NCI-H1092 treated with DMSO at 0.1 percent for 48 hours (cell line): ENCODE measurements around the gene ZSCAN22.
"Not testable (repeated sequence)": the region's sequence is repeated elsewhere in the genome, so short reads cannot be mapped to it uniquely, and the experiment has no call there.

Source experiments
- DNase-seq: peaks from one replicate; lab custom pipeline; 2025; lab: John Stamatoyannopoulos, UW

ZSCAN22 gene

DNA sequence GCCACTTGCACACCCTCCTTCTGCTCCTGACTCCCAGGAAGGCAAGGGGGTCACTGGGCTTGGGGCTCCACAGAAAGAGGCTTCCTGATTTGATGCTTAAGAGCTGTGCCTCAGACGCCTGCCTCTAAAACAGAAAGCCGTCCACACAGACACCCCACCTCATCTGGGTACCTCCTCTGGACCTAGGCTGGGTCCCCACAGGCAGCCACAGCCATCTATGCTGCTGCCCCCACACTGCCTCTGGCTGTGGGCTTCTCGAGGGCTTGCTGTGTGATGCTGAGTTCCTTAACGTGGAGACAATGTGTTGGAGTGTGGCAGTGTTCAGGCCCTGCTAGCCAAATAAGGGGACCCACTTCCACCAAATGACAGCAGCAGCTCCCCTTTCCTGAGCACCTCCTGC lies 8.5 kb upstream of the ZSCAN22 start:
- no peak for DNase-seq

DNA sequence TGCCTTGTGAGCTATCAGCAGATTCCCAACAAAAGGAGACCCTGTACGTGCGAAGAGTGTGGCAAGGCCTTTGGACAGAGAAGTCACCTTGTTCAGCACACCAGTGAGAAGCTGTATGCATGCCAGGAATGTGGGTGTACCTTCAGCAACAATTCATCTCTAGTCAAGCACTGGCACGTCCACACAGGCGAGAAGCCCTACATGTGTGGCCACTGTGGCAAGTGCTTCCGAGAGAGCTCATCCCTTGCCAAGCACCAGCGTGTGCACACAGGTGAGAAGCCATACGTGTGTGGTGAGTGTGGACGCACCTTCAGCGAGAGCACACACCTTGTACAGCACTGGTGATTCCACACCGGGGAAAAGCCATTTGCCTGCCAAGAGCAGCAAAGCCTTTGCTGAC lies 7.6 kb upstream of the ZSCAN22 start:
- no peak for DNase-seq

DNA sequence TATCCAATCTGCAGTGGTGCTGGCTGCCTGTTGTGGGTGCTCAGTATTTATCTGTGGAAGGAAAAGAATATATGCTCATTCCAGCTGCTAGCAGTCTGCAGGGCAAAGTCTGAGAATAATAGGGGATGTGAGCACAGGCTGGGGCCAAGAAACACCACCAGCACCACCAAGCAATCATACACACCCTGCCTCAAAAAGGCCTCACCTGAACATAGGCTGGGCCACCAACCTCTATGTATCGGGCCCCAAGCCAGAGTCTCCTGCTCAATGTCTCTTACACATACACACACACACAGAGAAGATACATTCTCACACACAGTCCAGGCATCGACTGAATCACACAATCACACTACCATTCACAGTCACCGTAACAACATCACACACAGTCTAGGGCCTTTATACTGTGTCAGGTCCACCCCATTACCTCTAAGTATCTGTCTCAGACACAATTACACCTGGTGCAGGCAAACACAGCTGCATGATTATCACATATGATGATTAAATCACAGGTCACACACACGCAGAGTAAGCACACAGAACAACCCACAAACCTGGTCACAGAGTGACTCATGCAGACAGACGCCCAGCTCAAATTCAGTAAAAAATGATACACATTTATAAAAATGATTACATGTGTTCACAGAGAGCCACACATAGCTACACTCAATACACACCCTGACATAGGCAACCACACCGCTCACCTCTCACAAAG lies 1.3 kb upstream of the ZSCAN22 start:
- no peak for DNase-seq

DNA sequence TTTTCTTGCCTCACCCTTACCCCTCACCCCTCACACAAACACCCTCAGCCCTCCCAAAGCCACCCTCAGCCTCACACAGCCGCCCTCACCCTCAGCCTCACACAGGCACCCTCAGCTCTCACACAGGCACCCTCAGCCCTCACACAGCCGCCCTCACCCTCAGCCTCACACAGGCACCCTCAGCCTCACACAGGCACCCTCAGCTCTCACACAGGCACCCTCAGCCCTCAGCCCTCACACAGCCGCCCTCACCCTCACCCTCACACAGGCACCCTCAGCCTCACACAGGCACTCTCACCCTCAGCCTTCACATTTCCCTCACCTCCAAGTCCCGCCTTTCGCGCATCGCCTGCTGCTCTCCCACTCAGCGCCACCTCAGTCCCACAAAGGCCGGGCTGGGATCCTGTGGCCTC lies 287 bp upstream of the ZSCAN22 start:
- no peak for DNase-seq

DNA sequence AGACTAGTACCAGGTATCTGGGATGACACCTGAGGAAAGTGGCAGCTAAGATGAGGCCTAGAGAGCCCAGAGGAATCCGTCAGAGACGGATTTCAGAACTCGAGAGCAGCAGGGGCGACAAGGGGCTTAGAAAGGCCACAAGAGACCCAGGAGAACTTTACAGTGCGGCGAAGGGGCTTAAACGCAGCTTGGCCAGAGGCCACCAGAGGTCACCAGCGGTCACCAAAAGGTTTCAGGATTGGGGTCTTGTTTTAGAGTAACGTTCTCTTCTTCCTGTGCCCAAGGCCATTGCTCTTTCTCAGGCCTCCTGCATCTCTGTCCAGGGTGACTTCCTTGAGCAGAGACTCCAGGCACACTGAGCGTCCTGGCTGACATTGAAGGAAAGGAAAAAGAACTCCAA lies 2.2 kb downstream of the ZSCAN22 start:
- no peak for DNase-seq

DNA sequence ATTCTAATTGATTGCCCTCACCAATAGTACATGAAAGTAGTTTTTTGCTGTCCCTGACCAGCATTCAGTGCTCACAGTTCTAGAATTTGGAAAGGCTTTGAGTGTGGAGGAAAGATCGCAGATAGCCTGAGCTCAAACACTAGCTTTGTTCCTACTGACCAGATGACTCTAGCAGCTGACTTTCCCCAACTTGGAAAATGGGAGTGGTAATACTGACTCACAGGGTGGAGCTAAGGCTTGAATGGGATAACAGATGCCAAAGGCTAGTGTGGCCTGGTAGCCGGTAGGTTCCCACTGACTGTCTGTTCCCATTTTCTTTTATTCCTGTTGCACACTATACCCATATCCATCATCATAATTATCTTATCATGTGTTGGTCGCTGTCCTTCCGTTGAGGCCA lies 3.7 kb downstream of the ZSCAN22 start:
- DNase-seq, result no peak

DNA sequence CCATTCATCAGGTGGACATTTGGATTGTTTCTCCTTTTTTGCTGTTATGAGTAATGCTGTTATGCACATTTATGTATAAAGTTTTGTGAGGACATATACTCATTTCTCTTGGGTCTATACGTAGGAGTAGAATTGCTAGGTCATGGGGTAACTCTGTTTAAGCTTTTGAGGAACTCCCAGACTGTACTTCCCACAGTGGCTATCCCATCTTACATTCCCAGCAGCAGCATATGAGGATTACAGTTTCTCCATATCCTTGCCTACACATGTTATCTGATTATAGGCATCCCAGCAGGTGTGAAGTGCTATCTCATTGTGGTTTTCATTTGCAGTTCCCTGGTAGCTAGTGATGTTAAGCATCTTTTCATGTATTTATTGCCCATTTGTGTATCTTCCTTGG lies 5.9 kb downstream of the ZSCAN22 start:
- DNase-seq, result no peak

DNA sequence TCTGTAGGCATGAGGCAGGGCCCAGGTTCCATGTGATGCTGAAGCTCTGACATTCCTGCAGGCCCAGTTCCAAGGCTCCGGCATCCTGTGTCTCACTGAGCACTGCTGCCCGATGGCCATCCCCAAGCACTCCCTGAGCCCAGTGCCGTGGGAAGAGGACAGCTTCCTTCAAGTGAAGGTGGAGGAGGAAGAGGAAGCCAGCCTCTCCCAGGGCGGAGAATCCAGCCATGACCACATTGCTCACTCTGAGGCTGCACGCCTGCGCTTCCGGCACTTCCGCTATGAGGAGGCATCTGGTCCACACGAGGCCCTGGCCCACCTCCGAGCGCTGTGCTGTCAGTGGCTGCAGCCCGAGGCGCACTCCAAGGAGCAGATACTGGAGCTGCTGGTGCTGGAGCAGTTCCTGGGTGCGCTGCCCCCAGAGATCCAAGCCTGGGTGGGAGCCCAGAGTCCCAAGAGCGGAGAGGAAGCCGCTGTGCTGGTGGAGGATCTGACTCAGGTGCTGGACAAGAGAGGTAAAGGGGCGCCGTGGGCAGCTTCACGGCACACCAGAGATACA lies 8.0 kb downstream of the ZSCAN22 start:
- DNase-seq, result no peak

DNA sequence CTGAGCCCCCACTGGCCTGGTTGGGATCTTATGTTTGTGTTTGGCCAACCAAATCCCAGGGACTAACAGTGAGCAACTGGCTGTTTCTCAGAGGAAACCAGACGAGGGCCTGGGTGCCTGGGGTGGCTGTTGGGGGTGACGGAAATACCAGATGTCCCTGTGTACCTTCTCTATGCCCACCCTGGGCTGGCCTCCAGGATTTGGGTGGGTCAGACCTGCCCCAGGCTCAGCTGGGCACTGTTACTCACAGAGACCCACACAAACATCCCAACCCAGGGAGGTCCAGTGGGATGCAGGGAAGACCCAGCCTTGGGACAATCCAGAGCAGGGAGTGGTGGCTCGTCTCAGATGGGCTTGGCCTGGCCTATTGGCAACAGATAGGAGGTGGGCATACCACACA lies 8.8 kb downstream of the ZSCAN22 start:
- no peak for DNase-seq

DNA sequence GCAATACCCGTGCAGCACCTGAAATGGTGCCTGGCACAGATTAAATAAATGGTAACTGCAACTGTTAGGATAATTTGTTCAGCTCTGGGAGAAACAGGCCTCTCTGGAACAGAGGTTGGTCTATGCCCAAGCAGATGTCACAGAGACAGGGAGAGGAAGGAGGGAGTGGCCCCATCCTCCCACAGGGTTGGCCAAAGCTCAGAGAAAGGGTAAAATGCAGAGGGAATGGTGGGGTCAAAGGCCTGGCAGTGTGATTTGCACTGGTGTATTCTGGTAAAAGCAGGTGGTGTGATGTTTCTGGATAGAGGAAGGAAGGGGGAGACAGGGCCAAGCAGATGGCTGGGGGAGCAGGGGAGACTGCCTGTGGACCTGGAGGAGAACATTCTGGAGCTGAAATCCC lies 9.4 kb downstream of the ZSCAN22 start:
- no peak for DNase-seq

DNA sequence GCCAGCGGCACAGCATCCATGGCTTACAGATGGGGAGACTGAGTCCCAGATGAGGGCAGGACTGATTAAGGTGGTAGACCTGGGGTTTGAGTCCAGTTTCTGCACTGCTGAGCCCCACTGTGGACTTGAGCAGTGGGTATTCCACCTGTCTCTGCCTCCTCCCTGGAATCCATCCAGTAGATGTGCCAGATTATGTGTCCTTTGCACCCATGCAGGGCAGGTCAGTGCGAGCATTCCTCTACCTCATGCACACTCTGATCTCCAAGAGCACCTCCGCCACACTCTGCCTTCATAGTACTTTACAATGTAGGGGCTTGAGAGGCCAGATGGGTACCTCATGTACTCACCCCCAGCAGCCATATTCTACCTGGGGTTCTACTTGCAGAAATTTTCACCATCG lies 10.0 kb downstream of the ZSCAN22 start:
- no peak for DNase-seq

DNA sequence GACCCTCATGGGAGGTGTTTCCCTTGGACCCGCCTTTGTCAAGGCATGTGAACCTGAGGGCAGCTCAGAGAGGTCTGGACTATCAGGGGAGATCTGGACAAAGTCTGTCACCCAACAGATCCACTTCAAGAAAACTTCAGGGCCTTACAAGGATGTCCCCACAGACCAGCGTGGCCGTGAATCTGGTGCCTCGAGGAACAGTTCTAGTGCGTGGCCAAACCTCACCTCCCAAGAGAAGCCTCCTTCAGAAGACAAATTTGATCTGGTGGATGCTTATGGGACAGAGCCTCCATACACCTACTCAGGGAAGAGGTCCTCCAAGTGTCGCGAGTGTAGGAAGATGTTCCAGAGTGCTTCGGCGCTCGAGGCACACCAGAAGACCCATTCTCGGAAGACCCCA lies 11.5 kb downstream of the ZSCAN22 start:
- no peak for DNase-seq

DNA sequence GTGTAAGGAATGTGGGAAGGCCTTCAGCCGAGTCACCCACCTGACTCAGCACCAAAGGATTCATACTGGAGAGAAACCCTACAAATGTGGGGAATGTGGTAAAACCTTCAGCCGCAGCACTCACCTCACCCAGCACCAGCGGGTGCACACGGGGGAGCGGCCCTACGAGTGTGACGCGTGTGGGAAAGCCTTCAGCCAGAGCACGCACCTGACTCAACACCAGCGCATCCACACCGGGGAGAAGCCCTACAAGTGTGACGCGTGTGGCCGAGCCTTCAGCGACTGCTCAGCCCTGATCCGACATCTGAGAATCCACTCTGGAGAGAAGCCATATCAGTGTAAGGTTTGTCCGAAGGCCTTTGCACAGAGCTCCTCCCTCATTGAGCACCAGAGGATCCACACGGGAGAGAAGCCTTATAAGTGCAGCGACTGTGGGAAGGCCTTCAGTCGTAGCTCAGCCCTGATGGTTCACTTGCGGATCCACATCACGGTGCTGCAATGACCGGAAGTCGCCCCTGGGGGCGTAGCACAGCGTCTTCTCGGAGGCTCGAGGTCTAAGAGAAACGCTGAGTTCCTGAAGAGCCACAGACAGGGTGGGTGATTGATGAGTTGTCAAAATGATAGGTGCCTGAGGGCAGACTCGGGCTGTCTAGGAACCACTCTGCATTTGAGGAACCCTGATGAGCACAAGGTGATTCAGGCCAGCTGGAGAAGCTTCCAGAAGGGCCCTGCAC lies 12.2 kb downstream of the ZSCAN22 start:
- DNase-seq, result no peak

DNA sequence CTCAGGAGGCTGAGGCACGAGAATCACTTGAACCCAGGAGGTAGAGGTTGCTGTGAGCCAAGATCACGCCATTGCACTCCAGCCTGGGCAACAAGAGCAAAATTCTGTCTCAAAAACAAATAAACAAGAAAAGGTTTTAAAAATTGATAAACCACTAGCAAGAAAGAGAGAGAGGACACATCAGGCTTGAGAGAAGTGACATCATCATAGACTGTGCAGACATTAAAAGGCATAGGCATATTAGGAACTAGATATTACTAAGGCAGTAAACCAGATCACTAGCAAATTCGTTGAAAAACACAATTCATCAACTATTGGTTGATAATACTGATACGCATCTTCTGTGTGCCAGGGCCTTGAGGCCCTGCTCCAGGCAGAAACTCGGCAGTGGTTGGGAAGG lies 18.8 kb downstream of the ZSCAN22 start:
- no peak for DNase-seq

DNA sequence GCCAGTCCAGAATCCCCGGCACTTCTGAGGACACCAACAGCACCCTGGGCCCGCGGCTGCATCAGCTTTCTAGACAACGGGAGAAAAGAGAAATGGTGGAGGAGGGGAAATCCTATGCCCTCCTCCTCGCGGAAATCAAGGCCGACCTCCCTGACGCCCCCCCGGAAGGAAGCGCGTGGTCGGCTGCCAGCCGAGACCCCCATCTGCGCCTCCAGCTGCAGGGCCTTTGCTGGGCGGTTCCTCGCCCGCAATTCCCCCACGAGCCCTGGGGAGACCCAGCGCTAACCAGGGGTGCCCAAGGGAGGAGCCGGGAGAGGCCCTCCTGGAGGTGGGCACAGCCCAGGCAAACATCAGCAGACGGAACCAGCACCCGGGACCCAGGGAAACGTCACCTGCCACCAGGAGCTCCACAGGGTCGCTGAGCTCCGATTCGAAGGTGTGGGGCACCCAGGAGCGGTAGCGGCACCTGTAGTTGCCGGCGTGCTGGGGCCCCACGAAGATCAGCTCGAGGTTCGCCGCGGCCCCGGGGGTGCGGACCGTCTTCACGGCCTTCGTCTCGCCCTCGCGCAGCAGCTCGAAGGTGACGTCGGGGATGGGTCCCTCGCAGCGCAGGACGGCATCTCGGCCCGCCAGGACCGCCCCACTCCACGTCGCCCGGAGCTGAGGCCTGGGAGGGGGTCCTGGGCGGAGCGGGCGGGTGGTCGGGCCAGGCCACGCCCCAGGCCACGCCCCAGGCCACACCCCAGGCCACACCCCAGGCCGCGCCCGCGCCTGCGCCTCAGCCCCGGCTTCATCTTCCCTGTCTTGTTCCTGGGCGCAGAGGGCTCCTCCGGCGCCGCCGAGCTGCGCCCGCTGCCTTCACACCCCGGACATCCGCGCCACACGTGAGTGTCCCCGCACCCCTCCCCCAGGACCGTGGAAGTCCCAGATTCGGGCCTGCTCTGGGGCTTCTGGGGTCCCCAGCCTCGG lies 20.5 kb downstream of the ZSCAN22 start:
- DNase-seq, result peak; percentile 41

DNA sequence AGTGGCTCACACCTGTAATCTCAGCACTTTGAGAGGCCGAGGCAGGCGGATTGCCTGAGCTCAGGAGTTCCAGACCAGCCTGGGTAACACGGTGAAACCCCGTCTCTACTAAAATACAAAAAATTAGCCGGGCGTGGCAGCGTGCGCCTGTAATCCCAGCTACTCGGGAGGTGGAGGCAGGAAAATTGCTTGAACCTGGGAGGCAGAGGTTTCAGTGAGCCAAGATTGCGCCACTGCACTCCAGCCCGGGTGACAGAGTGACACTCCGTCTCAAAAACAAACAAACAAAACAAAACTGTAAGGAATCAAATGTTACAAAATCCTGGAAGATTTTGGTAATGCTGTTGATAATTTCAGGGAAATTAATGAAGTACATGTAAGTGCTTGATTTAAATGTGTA lies 21.3 kb downstream of the ZSCAN22 start:
- DNase-seq, result not testable (repeated sequence)

DNA sequence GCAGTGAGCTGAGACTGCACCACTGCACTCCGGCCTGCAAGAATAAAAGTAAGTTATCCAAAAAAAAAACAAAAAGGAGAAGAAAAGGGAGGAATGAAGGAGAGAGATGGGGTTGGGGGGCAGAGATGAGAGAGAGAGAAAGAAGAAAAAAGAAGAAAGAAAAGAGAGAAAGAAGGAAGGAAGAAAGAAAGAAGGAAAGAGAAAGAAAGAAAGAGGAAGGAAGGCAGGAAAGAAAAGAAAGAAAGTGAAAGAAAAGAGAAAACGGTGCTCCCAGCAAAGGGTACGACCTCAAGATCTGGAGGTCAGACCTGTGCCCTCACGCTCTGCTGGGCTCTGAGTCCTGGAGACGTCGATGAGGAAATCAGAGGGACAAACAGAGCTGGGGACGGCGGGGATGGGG lies 22.8 kb downstream of the ZSCAN22 start:
- DNase-seq, result no peak

DNA sequence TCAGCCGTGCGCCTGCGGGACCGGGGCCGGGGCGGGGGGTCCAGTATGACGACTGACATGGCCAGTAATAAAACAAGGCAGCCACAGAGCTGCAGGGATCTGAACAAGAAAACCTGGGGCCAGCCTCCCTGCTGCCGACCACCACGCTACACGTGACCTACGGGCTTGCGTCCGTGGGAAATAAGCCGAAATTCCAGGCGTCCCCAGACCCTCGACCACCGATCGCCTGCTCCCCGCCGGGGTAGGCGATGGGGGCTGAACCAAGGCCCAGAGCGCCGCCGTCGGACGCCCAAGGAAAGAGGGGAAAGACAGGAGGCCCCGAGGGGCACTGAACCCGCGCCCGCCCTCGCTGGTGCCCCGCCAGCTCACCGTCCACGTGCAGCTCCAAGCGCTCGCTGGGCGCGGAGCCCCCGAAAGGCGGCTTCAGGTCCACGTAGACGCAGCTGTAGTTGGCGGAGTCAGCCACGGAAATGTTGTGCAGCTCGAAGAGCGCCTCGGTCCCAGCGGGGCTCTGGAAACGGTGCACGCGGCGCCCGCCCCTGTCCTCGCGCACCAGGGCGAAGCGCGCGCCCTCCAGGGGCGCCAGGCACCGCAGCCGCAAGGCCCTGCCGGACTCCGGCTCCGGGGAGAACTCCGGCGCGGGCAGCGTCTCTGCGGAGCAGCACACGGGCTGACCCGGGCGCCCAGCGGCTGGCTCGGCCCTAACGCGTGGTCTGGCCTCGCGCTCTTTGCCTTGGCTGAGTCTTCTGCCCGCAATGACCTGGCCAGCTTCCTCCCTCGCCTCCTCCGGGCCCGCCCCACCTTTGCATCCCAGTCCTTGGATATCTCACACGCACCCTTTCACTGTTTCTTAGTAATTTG lies 23.4 kb downstream of the ZSCAN22 start:
- no peak for DNase-seq

DNA sequence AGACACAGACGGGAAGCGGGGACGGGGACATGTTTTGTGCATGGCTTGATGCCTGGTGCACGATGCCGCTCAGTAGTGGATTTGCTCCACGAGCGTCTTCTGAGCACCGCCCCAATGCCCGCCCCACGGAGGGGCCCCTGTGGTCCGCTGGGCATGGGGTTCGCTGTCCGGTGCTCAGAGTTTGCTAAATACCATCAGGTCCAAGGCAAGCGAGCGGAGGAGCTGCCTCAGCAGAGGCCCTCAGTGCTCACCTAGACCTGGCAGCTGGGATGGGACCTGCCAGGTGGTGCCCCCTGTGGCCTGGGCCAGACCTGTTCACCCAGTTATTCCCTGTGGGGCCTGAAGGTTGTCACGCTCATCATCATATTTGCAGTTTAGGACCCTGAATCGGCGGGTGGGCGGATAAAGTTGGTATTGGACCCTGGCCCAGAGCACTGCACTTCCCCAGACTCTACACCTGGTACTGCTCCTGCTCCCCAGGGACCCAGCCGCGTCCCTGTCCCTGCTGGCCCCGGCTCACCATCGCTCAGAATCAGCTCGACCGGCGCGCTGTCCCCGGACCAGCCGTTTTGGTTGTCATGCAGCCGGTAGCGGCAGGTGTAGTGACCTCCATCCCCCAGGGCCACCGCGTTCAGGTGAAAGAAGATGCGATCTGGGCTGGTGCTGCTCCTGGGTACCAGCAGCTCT lies 24.2 kb downstream of the ZSCAN22 start:
- DNase-seq, result no peak

DNA sequence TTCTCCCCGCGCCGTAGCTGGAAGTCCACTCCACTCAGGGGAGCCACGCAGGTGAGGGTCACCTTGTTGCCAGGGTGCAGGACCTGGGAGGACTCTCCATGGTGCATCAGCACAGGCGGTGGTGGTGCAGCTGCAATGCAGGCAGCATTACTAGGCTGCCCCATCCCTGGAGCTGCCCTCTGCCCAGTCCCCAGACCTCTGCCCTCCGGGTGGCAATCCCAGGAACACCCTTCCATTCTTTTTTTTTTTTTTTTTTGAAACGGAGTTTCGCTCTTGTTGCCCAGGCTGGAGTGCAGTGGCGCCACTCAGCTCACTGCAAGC lies 24.7 kb downstream of the ZSCAN22 start:
- DNase-seq, result no peak
